ENCODE data around the gene PLA2G6. TPM values are rescaled to one million over a fixed set of nuclear protein-coding genes. Genes with fewer than 3 reads are reported as not detected.

Gene PLA2G6
- total RNA-seq, 2 experiments from 2014 or later, result 52.4 to 53.6 TPM

GRCh38 chr22:38228326-38228872, 46.8 kb upstream of the PLA2G6 start:
- POLR2A ChIA-PET, result no interaction called here
- intact Hi-C loops (cut with micrococcal nuclease), result no loop called here
- CTCF ChIA-PET, result interaction anchor here (1.3 to 3.0 kb wide), 3 partner anchors 84 to 176 kb away, joined by 4 to 30 read pairs (median 23); no protein-coding TSS in a partner anchor
- ATAC-seq (no peak), DNase-seq (no peak)
- peaks cover 9% of the 10 kb centered on the region for H3K36me3 Mint-ChIP-seq (ENCODE audit: low read depth)
- no peaks in the 10 kb centered on the region for H3K9me3 Mint-ChIP-seq
- H3K4me1 Mint-ChIP-seq (ENCODE audit: low read depth), result no peaks in the 10 kb centered on the region
- TF ChIP-seq, protein P1, sequence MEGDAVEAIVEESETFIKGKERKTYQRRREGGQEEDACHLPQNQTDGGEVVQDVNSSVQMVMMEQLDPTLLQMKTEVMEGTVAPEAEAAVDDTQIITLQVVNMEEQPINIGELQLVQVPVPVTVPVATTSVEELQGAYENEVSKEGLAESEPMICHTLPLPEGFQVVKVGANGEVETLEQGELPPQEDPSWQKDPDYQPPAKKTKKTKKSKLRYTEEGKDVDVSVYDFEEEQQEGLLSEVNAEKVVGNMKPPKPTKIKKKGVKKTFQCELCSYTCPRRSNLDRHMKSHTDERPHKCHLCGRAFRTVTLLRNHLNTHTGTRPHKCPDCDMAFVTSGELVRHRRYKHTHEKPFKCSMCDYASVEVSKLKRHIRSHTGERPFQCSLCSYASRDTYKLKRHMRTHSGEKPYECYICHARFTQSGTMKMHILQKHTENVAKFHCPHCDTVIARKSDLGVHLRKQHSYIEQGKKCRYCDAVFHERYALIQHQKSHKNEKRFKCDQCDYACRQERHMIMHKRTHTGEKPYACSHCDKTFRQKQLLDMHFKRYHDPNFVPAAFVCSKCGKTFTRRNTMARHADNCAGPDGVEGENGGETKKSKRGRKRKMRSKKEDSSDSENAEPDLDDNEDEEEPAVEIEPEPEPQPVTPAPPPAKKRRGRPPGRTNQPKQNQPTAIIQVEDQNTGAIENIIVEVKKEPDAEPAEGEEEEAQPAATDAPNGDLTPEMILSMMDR (IDR thresholded peaks at IDR 0.05), result no peak
- no peak overlapping the region for H3K4me3 Mint-ChIP-seq
- H3K27ac Mint-ChIP-seq, result no peak overlapping the region
- no peaks in the 10 kb centered on the region for H3K27me3 Mint-ChIP-seq

GRCh38 chr22:38226853-38227649, 45.4 kb upstream of the PLA2G6 start:
- intact Hi-C loops (cut with micrococcal nuclease), result no loop called here
- no peak overlapping the region for H3K4me3 Mint-ChIP-seq
- H3K27me3 Mint-ChIP-seq, result no peaks in the 10 kb centered on the region
- DNase-seq (no peak), ATAC-seq (no peak)
- no peaks in the 10 kb centered on the region for H3K4me1 Mint-ChIP-seq (ENCODE audit: low read depth)
- H3K27ac Mint-ChIP-seq, result no peak overlapping the region
- TF ChIP-seq, protein P1 (IDR thresholded peaks at IDR 0.05), result no peak
- ChIA-PET CTCF (interaction anchor here (1.3 kb wide), 1 partner anchor 175 kb away, joined by 4 read pairs; no protein-coding TSS in a partner anchor), POLR2A (no interaction called here)
- H3K36me3 Mint-ChIP-seq (ENCODE audit: low read depth), result peaks cover 9% of the 10 kb centered on the region
- no peaks in the 10 kb centered on the region for H3K9me3 Mint-ChIP-seq

- Mint-ChIP-seq H3K4me1 (ENCODE audit: low read depth) (peaks cover 12% of the 10 kb centered on the region), H3K36me3 (ENCODE audit: low read depth) (no peaks in the 10 kb centered on the region), H3K27ac (no peak overlapping the region), H3K9me3 (no peaks in the 10 kb centered on the region), H3K27me3 (no peaks in the 10 kb centered on the region), H3K4me3 (no peak overlapping the region)
- TF ChIP-seq, protein P1 (IDR thresholded peaks at IDR 0.05), result no peak
- ATAC-seq (no peak), DNase-seq (no peak)
- CTCF ChIA-PET, result interaction anchor here (0.9 kb wide), 1 partner anchor 172 kb away, joined by 3 read pairs; no protein-coding TSS in a partner anchor
- intact Hi-C loops (cut with micrococcal nuclease), result no loop called here
- POLR2A ChIA-PET, result interaction anchor here (0.8 to 1.7 kb wide), 2 partner anchors 9 to 109 kb away, joined by 3 read pairs; no protein-coding TSS in a partner anchor
Observed at GRCh38 chr22:38223289-38223960, 41.8 kb upstream of the PLA2G6 start.

DNA sequence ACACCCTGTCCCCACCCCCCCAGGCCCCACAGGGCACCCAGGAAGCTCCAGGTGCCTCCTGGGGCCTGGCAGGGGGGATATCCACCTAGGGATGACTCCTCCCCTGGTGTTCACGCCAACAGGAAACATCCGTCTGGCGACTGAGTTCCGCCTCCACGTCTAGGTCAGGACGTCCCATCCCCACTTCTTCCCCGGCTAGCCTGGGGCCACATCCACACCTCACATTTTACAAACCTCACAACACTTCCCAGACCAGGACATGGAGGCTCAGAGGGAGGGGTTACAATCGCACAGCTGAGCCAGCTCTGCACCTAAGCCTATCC, 41.1 kb upstream of the PLA2G6 start:
- Mint-ChIP-seq H3K9me3 (no peaks in the 10 kb centered on the region), H3K27me3 (no peaks in the 10 kb centered on the region), H3K4me1 (ENCODE audit: low read depth) (peaks cover 18% of the 10 kb centered on the region), H3K27ac (no peak overlapping the region), H3K36me3 (ENCODE audit: low read depth) (no peaks in the 10 kb centered on the region), H3K4me3 (no peak overlapping the region)
- POLR2A ChIA-PET, result interaction anchor here (1.7 kb wide), 1 partner anchor 108 kb away, joined by 3 read pairs; no protein-coding TSS in a partner anchor
- intact Hi-C loops (cut with micrococcal nuclease), result no loop called here
- TF ChIP-seq, protein P1 (IDR thresholded peaks at IDR 0.05), result no peak
- CTCF ChIA-PET, result no interaction called here
- ATAC-seq, result no peak
- no peak for DNase-seq

Measured in activated CD8-positive, alpha-beta T cell treated with anti-CD3 and anti-CD28 coated beads for 36 hours (primary cell).